ENCODE data around the gene BCAP29. TPM values are rescaled to one million over a fixed set of nuclear protein-coding genes. Genes with fewer than 3 reads are reported as not detected.

BCAP29 gene
- total and polyA plus RNA-seq, 9 donors, result 38.9 to 53.3 (median 43.9) TPM

DNA sequence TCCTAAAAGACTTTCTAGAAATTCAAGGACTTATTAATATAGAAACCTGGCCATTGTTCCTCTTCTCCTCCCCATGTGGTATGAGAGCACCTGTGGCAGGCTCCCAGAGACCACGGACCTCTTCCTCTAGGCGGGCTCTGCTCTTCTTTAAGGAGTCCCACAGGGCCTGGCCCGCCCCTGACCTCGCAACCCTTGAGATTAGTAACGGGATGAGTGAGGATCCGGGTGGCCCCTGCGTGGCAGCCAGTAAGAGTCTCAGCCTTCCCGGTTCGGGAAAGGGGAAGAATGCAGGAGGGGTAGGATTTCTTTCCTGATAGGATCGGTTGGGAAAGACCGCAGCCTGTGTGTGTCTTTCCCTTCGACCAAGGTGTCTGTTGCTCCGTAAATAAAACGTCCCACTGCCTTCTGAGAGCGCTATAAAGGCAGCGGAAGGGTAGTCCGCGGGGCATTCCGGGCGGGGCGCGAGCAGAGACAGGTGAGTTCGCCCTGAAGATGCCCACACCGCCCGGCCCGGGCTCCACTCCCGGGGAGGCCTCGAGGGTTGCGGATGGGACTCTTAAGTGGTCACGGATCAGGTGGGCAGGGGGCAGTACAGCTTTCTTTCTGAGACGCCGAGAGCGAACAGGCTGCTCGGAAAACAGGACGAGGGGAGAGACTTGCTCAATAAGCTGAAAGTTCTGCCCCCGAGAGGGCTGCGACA lies 80.5 kb downstream of the BCAP29 start, which contains the start of gene SLC26A4:
Gene SLC26A4 (plus strand): TSS at position 448 of the 700 bp plus-strand sequence. CDS start 814 bp downstream, outside the sequence.
- H3K27me3 ChIP-seq (ENCODE audit: control insufficient read depth, insufficient read depth, low read length), result peaks cover 45% of the 10 kb centered on the region
- no peak within 1 kb of the TSS for H3K27ac ChIP-seq (ENCODE audit: low read length)
- DNase-seq, result no peak
- H3K9me3 ChIP-seq (replicated peaks; ENCODE audit: control insufficient read depth, low read depth, low read length), result no peaks in the 10 kb centered on the region
- peak within 1 kb of the TSS; percentile 41 for H3K4me3 ChIP-seq (ENCODE audit: low read length)
- H3K36me3 ChIP-seq (ENCODE audit: control insufficient read depth, insufficient read depth, low read length), result no peaks in the 10 kb centered on the region
- H3K4me1 ChIP-seq (ENCODE audit: control insufficient read depth, insufficient read depth, low read length), result peaks cover 19% of the 10 kb centered on the region
- under 1% methylated on average over 34 of the region's 37 CpGs for WGBS (ENCODE audit: insufficient coverage)

DNA sequence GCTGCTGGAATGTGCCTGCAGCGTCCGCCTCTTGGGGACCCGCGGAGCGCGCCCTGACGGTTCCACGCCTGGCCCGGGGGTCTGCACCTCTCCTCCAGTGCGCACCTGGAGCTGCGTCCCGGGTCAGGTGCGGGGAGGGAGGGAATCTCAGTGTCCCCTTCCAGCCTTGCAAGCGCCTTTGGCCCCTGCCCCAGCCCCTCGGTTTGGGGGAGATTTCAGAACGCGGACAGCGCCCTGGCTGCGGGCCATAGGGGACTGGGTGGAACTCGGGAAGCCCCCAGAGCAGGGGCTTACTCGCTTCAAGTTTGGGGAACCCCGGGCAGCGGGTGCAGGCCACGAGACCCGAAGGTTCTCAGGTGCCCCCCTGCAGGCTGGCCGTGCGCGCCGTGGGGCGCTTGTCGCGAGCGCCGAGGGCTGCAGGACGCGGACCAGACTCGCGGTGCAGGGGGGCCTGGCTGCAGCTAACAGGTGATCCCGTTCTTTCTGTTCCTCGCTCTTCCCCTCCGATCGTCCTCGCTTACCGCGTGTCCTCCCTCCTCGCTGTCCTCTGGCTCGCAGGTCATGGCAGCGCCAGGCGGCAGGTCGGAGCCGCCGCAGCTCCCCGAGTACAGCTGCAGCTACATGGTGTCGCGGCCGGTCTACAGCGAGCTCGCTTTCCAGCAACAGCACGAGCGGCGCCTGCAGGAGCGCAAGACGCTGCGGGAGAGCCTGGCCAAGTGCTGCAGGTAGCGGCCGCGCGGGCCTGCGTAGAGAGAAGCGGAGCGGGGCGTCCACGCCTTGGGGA lies 81.2 kb downstream of the BCAP29 start:
- peaks cover 45% of the 10 kb centered on the region for H3K27me3 ChIP-seq (ENCODE audit: control insufficient read depth, insufficient read depth, low read length)
- H3K27ac ChIP-seq (ENCODE audit: low read length), result no peak overlapping the region
- H3K4me1 ChIP-seq (ENCODE audit: control insufficient read depth, insufficient read depth, low read length), result peaks cover 19% of the 10 kb centered on the region
- under 1% methylated on average over 72 of the region's 73 CpGs for WGBS (ENCODE audit: insufficient coverage)
- H3K9me3 ChIP-seq (replicated peaks; ENCODE audit: control insufficient read depth, low read depth, low read length), result no peaks in the 10 kb centered on the region
- peak overlapping the region; percentile 41 for H3K4me3 ChIP-seq (ENCODE audit: low read length)
- H3K36me3 ChIP-seq (ENCODE audit: control insufficient read depth, insufficient read depth, low read length), result no peaks in the 10 kb centered on the region
- peak; percentile 46 for DNase-seq

- Histone ChIP-seq H3K4me1 (ENCODE audit: control insufficient read depth, insufficient read depth, low read length) (peaks cover 19% of the 10 kb centered on the region), H3K36me3 (ENCODE audit: control insufficient read depth, insufficient read depth, low read length) (no peaks in the 10 kb centered on the region), H3K4me3 (ENCODE audit: low read length) (peak overlapping the region; percentile 41), H3K27ac (ENCODE audit: low read length) (no peak overlapping the region), H3K27me3 (ENCODE audit: control insufficient read depth, insufficient read depth, low read length) (peaks cover 45% of the 10 kb centered on the region), H3K9me3 (replicated peaks; ENCODE audit: control insufficient read depth, low read depth, low read length) (no peaks in the 10 kb centered on the region)
- WGBS (ENCODE audit: insufficient coverage), result 0% methylated on average over 13 of the region's 20 CpGs
- DNase-seq, result no peak
These were observed 81.9 kb downstream of the BCAP29 start for GRCh38 chr7:107661865-107662379.

DNA sequence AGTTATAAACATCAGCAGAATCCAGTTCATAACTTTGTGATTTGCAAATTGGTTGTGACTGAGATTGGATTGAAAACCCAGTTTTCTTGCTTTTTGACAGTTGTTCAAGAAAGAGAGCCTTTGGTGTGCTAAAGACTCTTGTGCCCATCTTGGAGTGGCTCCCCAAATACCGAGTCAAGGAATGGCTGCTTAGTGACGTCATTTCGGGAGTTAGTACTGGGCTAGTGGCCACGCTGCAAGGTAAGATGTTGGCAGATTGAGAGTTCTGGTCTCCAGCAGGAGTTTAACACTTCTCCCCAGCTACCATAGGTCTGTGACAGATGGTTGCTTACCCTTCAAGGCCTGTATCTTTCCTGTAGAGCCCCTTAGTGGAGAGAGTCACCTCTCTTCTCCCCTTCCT lies 83.2 kb downstream of the BCAP29 start:
- peaks cover 45% of the 10 kb centered on the region for H3K27me3 ChIP-seq (ENCODE audit: control insufficient read depth, insufficient read depth, low read length)
- DNase-seq, result no peak
- WGBS (ENCODE audit: insufficient coverage), result 80% methylated on average over 3 of the region's 4 CpGs
- no peaks in the 10 kb centered on the region for H3K9me3 ChIP-seq (replicated peaks; ENCODE audit: control insufficient read depth, low read depth, low read length)
- no peak overlapping the region for H3K4me3 ChIP-seq (ENCODE audit: low read length)
- no peaks in the 10 kb centered on the region for H3K36me3 ChIP-seq (ENCODE audit: control insufficient read depth, insufficient read depth, low read length)
- H3K27ac ChIP-seq (ENCODE audit: low read length), result no peak overlapping the region
- peaks cover 19% of the 10 kb centered on the region for H3K4me1 ChIP-seq (ENCODE audit: control insufficient read depth, insufficient read depth, low read length)

GRCh38 chr7:107666790-107667189 lies 86.7 kb downstream of the BCAP29 start:
- H3K27ac ChIP-seq (ENCODE audit: low read length), result no peak overlapping the region
- peaks cover 4% of the 10 kb centered on the region for H3K4me1 ChIP-seq (ENCODE audit: control insufficient read depth, insufficient read depth, low read length)
- H3K27me3 ChIP-seq (ENCODE audit: control insufficient read depth, insufficient read depth, low read length), result peaks cover 21% of the 10 kb centered on the region
- no peak for DNase-seq
- no peaks in the 10 kb centered on the region for H3K36me3 ChIP-seq (ENCODE audit: control insufficient read depth, insufficient read depth, low read length)
- no peak overlapping the region for H3K4me3 ChIP-seq (ENCODE audit: low read length)
- WGBS (ENCODE audit: insufficient coverage), result no CpG with 5 or more reads among the region's 1 CpG
- no peaks in the 10 kb centered on the region for H3K9me3 ChIP-seq (replicated peaks; ENCODE audit: control insufficient read depth, low read depth, low read length)

DNA sequence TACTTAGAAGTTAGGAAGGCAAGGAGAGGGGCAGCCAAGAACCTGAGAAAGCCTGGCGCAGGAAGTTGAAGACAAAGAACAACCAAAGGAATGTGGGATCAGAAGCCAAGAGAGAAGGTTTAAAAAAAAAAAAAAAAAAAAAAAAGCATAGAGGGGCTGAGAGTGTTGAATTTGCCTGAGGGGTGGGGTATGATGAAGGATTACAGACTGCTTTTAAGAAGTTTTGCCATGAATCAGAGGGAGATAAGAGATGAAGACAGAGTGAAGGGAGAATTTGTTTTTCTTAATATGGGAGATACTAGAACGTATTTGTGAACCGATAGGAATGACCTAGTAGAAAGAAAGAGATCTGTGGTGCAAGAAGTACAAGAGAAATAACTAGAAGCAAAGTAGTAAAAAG lies 87.3 kb downstream of the BCAP29 start:
- 89% methylated on average over 3 of the region's 3 CpGs for WGBS (ENCODE audit: insufficient coverage)
- no peak for DNase-seq
- Histone ChIP-seq H3K9me3 (replicated peaks; ENCODE audit: control insufficient read depth, low read depth, low read length) (no peaks in the 10 kb centered on the region), H3K4me1 (ENCODE audit: control insufficient read depth, insufficient read depth, low read length) (no peaks in the 10 kb centered on the region), H3K27me3 (ENCODE audit: control insufficient read depth, insufficient read depth, low read length) (peaks cover 16% of the 10 kb centered on the region), H3K27ac (ENCODE audit: low read length) (no peak overlapping the region), H3K4me3 (ENCODE audit: low read length) (no peak overlapping the region), H3K36me3 (ENCODE audit: control insufficient read depth, insufficient read depth, low read length) (no peaks in the 10 kb centered on the region)

DNA sequence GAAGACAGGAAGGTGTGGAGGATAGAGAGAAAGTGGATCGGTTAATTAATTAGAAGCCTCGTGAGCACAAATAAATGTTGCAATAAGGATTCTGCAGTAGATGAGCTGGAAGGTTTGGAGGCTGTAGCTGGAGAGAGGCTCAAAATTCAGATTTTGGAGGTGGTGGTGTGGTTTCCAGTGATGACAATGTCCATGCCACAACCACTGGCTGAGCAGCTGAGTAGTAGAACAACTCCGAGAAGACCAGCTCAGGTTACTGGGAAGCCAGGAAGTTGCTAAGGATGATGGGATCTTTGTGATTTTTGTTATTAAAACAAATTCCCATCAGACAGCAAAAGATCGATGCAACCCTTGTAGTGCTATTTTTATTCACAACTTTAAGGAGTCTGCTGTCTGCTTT lies 88.2 kb downstream of the BCAP29 start:
- Histone ChIP-seq H3K27me3 (ENCODE audit: control insufficient read depth, insufficient read depth, low read length) (peaks cover 14% of the 10 kb centered on the region), H3K27ac (ENCODE audit: low read length) (no peak overlapping the region), H3K9me3 (replicated peaks; ENCODE audit: control insufficient read depth, low read depth, low read length) (no peaks in the 10 kb centered on the region), H3K36me3 (ENCODE audit: control insufficient read depth, insufficient read depth, low read length) (no peaks in the 10 kb centered on the region), H3K4me1 (ENCODE audit: control insufficient read depth, insufficient read depth, low read length) (no peaks in the 10 kb centered on the region), H3K4me3 (ENCODE audit: low read length) (no peak overlapping the region)
- DNase-seq, result no peak
- 83% methylated on average over 2 of the region's 4 CpGs for WGBS (ENCODE audit: insufficient coverage)

Other genes with a start within 250 kb of the BCAP29 start
- gene GPR22, start 110.2 kb upstream of the BCAP29 start, total RNA-seq, result 0.04 TPM
- gene GPR22, start 110.2 kb upstream of the BCAP29 start, polyA plus RNA-seq (ENCODE audit: insufficient read depth in 1 of 8, insufficient read length in 8 of 8, low replicate concordance in 1 of 8), result under 1 TPM in 5 of 8 donors, not detected in 3; 0.10 to 0.15 (median 0.13) TPM
- gene COG5, start 16.3 kb upstream of the BCAP29 start, total RNA-seq, result 45.5 TPM
- 10 to 100 TPM; 19.5 to 30.2 (median 25.4) TPM for gene COG5, start 16.3 kb upstream of the BCAP29 start, polyA plus RNA-seq (ENCODE audit: insufficient read depth in 1 of 8, insufficient read length in 8 of 8, low replicate concordance in 1 of 8)
- gene DUS4L, start 16.3 kb upstream of the BCAP29 start, total RNA-seq, result 6.8 TPM
- gene DUS4L, start 16.3 kb upstream of the BCAP29 start, polyA plus RNA-seq (ENCODE audit: insufficient read depth in 1 of 8, insufficient read length in 8 of 8, low replicate concordance in 1 of 8), result 1 to 10 TPM; 5.0 to 7.6 (median 6.7) TPM
- 0.75 TPM for gene SLC26A4, start 80.6 kb downstream of the BCAP29 start, total RNA-seq
- 1 to 10 TPM in 1 of 8 donors, under 1 TPM in 7; 0.41 to 1.1 (median 0.55) TPM for gene SLC26A4, start 80.6 kb downstream of the BCAP29 start, polyA plus RNA-seq (ENCODE audit: insufficient read depth in 1 of 8, insufficient read length in 8 of 8, low replicate concordance in 1 of 8)
- gene CBLL1, start 163.9 kb downstream of the BCAP29 start, total RNA-seq, result 13.9 TPM
- 10 to 100 TPM; 14.0 to 21.2 (median 17.3) TPM for gene CBLL1, start 163.9 kb downstream of the BCAP29 start, polyA plus RNA-seq (ENCODE audit: insufficient read depth in 1 of 8, insufficient read length in 8 of 8, low replicate concordance in 1 of 8)
- not detected for gene SLC26A3, start 223.0 kb downstream of the BCAP29 start, total RNA-seq
- 10 to 100 TPM in 1 of 8 donors, 1 to 10 TPM in 1, under 1 TPM in 3, not detected in 3; 0.07 to 10.8 (median 0.14) TPM for gene SLC26A3, start 223.0 kb downstream of the BCAP29 start, polyA plus RNA-seq (ENCODE audit: insufficient read depth in 1 of 8, insufficient read length in 8 of 8, low replicate concordance in 1 of 8)

Data from muscle of leg (tissue), 11 donors.